Activated gamma-delta T cell treated with Interleukin-2 at 50 U/mL for 16 hours (primary cell): ENCODE measurements around the gene C2.
"Not testable (repeated sequence)": the region's sequence is repeated elsewhere in the genome, so short reads cannot be mapped to it uniquely, and the experiment has no call there.

Experiments used
- DNase-seq: peaks from one replicate; pipeline ENCODE4 v3.0.0-alpha.2; 2020

C2 gene

DNA sequence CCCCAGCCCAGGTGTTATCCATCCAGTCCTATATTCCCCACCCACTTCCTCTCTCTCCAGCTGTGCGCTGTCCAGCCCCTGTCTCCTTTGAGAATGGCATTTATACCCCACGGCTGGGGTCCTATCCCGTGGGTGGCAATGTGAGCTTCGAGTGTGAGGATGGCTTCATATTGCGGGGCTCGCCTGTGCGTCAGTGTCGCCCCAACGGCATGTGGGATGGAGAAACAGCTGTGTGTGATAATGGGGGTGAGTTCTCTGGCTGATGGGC, 1.1 kb downstream of the C2 start:
- DNase-seq, result no peak

DNA sequence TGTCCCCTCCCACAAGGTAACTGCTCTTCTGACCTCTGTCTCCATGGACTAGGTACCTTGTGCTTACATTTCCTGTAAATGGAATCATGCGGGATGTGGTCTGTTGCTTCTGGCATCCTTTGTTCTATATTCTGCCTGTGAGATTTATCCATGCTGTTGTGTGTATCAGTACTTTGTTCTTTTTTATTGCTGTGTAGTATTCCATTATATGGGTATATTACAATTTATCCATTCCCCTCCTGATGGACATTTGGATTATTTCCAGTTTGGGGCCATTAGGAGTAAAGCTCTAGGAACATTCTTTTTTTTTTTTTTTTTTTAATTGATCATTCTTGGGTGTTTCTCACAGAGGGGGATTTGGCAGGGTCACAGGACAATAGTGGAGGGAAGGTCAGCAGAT, 3.4 kb downstream of the C2 start:
- DNase-seq, result no peak

DNA sequence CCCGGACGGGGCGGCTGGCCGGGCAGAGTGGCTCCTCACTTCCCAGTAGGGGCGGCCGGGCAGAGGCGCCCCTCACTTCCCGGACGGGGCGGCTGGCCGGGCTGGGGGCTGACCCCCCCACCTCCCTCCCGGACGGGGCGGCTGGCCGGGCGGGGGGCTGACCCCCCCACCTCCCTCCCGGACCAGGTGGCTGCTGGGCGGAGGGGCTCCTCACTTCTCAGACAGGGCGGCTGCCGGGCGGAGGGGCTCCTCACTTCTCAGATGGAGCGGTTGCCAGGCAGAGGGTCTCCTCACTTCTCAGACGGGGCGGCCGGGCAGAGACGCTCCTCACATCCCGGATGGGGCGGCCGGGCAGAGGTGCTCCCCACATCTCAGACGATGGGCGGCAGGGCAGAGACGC, 4.6 kb downstream of the C2 start:
- DNase-seq, result not testable (repeated sequence)

DNA sequence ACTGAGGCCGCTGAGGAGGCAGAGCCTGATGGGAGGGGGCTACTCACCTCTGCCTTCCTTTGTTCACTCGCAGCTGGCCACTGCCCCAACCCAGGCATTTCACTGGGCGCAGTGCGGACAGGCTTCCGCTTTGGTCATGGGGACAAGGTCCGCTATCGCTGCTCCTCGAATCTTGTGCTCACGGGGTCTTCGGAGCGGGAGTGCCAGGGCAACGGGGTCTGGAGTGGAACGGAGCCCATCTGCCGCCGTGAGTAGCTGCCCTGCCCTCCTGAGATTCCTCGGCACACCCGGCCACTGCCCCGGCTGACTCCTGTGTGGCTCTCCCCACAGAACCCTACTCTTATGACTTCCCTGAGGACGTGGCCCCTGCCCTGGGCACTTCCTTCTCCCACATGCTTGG, 6.0 kb downstream of the C2 start:
- DNase-seq, result no peak

DNA sequence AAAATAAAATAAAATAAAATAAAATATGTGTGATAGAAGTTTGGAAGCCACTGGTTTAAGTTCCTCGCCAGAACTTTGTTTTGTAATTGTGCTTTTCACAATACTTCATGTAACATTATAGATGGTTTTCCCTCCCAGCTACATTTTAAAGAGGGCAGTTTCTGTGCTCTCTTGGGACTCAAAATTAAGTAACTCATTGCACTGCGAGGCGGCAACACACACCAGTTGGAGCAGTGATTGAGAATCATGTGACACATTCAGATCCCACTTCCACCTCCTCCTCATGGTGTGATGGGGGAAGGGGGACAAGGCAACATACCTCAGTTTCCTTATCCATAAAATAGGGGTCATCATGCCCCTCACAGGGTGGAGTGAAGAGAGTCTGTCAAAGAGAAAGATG, 7.5 kb downstream of the C2 start:
- DNase-seq, result no peak

DNA sequence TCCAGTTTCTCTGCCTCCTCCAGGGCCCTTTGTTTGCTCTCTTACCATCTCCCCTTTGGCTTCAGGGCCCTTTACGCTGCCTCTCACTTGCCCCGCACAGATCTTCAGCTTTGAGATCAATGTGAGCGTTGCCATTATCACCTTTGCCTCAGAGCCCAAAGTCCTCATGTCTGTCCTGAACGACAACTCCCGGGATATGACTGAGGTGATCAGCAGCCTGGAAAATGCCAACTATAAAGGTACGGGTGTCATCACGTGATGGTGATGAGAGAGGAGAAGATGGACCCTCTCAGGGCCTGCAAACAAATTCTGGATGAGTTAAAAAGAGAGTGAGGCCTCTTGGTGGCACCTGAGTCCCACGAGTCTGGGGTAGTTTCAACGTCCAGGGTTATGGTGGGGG, 8.3 kb downstream of the C2 start:
- DNase-seq, result no peak

DNA sequence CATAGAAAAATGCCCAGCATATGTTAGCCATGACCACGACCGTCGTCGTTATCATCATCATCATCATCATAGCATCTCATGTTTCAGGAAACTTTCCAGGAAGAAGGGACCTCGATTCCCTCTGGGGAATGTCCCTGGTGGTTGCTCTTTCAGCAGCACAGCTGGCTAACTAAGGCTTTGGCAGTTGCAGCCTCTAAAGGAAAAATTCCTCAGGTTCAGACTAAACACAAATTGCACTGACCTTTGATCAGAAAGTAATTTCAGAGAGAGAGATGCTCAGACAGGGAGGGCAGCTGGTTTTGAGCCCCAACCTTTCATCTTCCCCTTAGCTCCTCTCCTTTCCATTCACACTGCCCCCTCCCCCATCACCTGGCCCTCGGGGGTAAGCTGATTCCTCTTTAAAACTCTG, 12.7 kb downstream of the C2 start:
- no peak for DNase-seq

DNA sequence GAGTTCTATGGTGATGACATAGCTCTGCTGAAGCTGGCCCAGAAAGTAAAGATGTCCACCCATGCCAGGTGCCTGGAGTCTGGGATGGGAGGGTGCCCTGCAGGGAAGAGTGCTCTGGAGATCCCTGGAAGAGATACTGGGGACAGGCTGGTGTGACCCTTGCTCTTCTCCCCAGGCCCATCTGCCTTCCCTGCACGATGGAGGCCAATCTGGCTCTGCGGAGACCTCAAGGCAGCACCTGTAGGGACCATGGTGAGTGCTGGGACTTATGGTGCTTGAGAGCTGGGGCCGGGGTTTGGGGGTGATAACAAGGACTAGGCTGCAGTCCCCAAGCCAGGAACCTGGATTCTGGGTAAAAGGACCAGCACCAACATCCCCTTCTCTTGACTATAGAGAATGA, 16.2 kb downstream of the C2 start:
- DNase-seq, result no peak

DNA sequence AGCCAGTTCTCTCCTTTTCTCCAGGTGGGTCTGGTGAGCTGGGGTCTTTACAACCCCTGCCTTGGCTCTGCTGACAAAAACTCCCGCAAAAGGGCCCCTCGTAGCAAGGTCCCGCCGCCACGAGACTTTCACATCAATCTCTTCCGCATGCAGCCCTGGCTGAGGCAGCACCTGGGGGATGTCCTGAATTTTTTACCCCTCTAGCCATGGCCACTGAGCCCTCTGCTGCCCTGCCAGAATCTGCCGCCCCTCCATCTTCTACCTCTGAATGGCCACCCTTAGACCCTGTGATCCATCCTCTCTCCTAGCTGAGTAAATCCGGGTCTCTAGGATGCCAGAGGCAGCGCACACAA, 17.6 kb downstream of the C2 start:
- DNase-seq, result no peak

DNA sequence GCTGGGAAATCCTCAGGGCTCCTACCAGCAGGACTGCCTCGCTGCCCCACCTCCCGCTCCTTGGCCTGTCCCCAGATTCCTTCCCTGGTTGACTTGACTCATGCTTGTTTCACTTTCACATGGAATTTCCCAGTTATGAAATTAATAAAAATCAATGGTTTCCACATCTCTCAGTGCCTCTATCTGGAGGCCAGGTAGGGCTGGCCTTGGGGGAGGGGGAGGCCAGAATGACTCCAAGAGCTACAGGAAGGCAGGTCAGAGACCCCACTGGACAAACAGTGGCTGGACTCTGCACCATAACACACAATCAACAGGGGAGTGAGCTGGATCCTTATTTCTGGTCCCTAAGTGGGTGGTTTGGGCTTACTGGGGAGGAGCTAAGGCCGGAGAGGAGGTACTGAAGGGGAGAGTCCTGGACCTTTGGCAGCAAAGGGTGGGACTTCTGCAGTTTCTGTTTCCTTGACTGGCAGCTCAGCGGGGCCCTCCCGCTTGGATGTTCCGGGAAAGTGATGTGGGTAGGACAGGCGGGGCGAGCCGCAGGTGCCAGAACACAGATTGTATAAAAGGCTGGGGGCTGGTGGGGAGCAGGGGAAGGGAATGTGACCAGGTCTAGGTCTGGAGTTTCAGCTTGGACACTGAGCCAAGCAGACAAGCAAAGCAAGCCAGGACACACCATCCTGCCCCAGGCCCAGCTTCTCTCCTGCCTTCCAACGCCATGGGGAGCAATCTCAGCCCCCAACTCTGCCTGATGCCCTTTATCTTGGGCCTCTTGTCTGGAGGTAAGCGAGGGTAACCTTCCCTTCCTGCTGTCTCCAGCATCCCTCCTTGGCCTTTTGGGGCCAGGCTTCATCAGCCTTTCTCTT, 18.2 kb downstream of the C2 start, which contains the start of gene CFB:
Gene CFB, plus strand, starts transcription at position 589 of the 863 bp plus-strand sequence. Its CDS starts 127 bp downstream, at position 716.
- DNase-seq, result no peak

DNA sequence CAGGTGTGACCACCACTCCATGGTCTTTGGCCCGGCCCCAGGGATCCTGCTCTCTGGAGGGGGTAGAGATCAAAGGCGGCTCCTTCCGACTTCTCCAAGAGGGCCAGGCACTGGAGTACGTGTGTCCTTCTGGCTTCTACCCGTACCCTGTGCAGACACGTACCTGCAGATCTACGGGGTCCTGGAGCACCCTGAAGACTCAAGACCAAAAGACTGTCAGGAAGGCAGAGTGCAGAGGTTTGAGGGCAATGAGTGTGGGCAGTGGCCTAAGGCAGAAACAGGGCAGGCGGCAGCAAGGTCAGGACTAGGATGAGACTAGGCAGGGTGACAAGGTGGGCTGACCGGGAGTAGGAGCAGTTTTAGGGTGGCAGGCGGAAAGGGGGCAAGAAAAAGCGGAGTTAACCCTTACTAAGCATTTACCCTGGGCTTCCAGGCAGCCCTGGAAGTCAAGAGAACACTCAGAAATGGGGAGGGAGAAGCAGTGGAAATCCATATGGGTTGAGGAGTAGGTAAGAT, 18.9 kb downstream of the C2 start:
- no peak for DNase-seq

DNA sequence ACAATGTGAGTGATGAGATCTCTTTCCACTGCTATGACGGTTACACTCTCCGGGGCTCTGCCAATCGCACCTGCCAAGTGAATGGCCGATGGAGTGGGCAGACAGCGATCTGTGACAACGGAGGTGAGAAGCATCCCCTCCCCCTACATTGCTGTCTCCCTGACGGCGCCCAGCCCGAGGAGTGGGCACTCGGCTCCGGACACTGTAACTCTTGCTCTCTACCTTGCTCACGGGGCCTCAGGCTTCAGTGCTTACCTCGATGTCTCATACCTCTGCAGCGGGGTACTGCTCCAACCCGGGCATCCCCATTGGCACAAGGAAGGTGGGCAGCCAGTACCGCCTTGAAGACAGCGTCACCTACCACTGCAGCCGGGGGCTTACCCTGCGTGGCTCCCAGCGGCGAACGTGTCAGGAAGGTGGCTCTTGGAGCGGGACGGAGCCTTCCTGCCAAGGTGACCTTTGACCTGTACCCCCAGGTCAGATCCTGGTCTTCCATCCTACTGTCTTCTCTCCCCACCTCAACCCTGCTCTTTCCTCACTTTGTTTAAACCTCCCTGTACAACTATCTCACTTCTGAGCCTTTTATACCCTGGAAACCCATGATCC, 19.7 kb downstream of the C2 start:
- no peak for DNase-seq

DNA sequence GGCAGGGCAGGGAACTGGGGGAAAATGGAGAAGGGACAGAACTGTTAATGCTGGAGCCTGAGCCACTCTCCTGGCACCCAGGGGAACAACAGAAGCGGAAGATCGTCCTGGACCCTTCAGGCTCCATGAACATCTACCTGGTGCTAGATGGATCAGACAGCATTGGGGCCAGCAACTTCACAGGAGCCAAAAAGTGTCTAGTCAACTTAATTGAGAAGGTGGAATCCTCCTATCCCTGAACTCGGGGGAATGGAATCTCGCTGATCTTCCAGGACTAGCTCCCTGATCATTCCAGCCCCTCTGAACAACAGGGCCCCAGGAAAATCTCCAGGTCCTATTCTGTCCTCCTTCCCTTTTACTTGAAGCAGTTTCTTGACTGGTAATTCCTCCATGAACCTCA, 20.3 kb downstream of the C2 start:
- no peak for DNase-seq

DNA sequence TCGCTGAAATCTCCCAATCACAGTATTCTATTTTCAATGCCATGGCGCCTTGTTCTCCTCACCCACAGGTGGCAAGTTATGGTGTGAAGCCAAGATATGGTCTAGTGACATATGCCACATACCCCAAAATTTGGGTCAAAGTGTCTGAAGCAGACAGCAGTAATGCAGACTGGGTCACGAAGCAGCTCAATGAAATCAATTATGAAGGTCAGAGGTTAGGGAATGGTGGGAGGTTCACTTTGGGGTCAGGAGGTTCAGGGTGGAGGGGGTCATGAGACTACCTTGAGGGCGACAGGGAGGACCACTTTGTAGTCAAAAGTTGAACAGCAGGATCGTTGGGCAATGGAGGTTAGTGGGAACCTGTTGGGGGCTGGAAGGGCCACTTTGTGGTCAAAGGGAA, 20.8 kb downstream of the C2 start:
- no peak for DNase-seq

DNA sequence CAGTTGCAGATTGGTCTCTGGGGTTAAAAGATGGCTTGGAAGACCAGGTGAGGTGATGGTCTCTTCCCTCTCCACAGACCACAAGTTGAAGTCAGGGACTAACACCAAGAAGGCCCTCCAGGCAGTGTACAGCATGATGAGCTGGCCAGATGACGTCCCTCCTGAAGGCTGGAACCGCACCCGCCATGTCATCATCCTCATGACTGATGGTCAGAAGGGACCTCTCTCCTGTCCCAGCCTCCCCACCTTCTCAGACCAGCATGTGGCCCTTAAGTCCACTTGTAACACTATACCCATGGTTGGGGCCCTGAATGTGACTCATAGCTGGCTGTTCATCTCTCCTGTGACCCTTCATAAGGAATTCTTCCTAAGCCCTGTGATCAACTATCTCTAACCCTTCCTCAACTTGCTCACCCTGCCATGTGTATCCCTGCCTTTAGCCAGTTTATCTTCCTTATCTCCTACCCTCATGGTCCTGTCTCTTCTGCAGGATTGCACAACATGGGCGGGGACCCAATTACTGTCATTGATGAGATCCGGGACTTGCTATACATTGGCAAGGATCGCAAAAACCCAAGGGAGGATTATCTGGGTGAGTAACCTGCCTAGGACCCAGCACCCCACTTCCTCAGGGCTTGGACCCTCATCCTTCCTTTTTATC, 21.4 kb downstream of the C2 start:
- DNase-seq, result no peak

DNA sequence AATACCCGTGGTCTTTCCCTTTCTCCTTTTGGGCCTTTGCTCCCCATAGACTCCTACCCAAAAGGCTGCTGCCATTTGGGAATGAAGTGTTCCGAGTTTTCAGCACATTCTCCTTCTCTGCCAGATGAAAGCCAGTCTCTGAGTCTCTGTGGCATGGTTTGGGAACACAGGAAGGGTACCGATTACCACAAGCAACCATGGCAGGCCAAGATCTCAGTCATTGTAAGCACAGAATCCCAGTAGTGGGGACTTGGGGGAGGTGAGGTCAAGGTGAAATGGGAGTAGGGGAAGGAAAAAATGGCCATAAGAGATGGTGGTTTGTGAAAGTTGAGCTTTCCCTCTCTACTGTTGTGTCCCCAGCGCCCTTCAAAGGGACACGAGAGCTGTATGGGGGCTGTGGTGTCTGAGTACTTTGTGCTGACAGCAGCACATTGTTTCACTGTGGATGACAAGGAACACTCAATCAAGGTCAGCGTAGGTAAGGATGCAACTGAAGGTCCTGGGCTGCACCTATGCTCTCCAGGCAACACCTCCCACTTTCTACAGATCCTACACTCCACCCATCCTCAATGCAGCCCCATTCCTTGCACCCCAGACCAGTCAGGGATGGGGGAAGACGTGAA, 22.5 kb downstream of the C2 start:
- no peak for DNase-seq

DNA sequence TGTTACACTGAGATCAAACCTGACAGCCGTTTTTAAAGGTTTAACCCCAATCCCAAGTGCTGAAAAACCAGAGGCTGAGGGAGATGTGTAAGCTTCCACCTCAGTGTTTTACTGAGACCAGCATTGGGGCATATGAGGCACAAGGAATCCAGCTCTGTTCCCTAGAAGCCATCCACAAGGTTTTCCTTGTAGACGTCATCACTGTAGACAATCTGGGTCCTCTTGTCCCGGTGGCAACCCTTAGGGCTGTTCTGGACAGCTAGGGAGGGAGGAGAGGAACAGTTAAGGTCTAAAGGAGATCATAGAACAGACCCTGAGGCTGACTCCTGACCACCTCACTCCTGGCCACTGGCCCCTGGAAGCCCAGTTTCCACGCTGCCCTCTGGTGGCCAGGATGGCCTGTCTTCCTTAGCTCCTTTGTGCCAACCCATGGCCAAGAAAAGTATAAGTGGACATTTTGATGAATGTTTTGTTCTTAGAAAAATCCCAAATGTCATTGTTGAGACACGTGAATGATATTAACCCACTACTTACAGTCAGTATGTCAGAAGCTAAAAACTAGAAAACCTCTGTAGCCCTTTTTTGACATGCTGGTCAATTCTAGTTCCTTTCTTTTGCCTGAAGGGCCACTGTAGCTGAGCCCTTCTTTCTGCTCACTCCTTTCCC, 24.8 kb downstream of the C2 start:
- DNase-seq, result peak; percentile 30

DNA sequence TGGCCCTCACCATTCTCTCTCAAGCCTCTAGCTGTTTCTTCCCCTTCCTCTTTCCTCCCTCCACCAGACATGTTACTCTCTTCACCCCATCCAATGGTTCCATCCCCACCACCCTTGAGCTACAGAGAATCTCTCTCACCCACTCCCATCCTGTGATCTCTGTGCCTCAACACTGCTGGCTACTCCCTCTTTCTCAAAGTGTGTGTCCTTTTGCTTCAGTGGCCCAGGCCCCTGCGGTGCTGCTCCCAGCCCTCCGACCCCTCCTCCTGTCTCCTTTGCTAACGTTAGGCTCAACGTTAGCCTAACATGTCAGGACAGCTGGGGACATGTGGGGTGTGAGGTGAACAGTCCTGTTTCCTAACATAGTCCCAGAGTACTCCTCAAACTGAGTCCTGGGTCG, 25.4 kb downstream of the C2 start:
- no peak for DNase-seq

DNA sequence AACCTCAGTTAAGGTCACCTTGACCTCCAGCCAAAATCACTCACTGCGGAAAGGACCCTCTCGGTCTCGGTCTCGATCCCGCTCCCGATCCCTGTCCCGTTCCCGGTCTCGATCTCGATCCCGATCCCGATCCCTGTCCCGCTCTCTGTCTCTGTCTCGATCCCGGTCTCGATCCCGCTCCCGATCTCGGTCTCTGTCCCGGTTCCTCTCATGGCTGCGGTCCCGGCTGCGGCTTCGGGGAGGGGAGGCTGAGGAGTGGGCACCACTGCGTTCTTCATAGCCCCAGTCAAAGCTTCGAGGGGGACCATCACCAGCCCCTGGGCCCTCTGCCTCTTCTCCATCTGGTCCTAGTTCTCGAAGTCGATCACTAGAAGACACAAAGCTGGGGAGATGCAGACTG, 27.0 kb downstream of the C2 start:
- no peak for DNase-seq

DNA sequence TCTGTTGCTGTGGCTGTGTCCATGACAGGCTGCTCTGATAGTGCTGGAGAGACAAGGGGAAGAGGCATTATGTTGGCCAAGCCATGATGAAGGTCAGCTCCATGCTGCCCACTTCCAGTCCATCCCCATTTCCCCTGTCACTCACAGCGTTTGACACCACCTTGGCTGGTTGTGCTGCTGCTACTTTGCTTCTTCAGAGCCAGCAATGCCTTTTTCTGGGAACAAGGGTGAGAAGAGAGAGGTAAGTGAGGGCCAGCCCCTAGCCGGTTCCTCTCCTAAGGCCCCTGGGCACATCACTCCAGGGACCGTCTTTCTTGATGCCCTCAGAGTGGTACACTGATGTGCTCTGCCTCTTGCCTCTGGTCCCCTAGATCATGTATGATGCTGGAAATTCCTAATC, 29.3 kb downstream of the C2 start:
- DNase-seq, result no peak

DNA sequence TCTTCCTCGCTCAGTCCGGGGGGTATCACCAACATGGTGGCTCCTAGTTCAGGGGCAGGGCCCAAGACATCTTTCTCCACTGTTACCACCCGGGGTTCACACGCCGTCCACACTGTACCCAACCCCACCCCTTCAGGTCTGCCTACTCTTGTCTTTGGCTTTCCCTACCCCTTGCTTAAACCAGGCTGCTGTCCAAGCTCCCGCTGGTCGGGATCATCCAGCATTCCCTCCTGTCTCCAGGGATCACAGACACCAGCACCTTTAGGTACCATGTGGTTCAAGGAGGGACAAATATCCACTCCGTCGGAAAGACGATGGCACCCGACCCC, 30.9 kb downstream of the C2 start:
- no peak for DNase-seq

DNA sequence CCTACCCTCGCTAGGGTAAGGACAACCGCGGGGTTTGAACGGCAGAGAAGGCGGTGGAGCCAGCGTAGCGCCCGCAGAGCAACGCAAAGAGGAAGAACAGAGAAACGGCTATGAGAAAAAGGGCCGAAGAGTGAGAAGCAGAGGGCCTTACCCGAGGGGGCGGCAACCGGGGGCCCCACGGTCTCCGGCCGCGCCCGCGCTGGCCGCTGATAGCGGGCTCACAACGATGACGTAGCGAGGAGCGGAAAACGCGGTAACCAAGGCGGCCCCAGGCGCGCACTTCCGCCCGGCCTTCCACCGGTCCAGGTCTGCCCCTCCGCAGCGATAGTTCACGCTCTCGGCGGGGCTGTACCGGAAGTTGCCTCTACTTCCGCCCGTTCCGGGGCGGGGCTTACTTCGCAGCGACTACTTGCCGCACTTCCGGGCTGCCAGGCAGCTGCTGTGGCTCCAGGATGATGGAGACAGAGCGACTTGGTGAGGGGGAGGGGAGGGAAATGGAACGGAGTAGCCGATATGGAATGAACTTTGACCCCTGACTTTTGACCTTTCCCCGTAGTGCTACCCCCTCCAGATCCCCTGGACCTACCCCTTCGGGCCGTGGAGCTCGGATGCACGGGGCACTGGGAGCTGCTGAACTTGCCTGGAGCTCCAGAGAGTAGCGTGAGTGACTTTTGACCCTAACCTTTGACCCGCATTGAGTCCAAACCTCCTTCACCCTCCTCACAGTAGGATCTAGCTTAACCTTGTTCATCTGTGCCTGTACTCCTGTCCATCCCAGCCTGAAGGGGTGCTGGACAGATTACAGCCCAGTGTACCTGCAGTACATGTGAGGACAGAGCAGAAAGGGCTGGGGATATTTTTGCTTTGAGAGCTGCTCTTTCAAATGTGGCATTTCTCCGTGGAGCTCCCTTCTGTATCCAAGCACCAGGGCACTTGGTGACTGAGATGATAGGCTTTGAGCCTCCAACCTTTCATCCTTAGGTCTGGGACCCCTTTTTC, 31.5 kb downstream of the C2 start, which contains the start of the genes NELFE and SKIC2:
Gene NELFE, minus strand, starts transcription at position 231 of the 999 bp plus-strand sequence. CDS start 525 bp downstream, outside the sequence.
Gene SKIC2, plus strand, starts transcription at position 435 of the 999 bp plus-strand sequence. Its CDS starts 18 bp downstream, at position 453.
- peak; percentile 98 for DNase-seq
